GM06990 (cell line): ENCODE results near the gene GPR39.

Experiments used
- DNase-seq: peaks from one replicate; pipeline ENCODE4 v3.0.0-alpha.2; 2011; ENCODE audit not compliant: insufficient read length; ENCODE audit errors: extremely low read depth
- H3K27me3 ChIP-seq: replicated peaks from 2 replicates; pipeline ENCODE4 v1.6.0; 2011; ENCODE audit warnings: low read length; ENCODE audit not compliant: control insufficient read depth, insufficient read depth
- H3K36me3 ChIP-seq: 2 replicates; pipeline ENCODE4 v1.5.1; 2011; ENCODE audit warnings: low read length; ENCODE audit not compliant: control insufficient read depth, insufficient read depth
- H3K4me3 ChIP-seq: replicated peaks from 2 replicates; pipeline ENCODE4 v1.5.1; 2011; ENCODE audit warnings: low read depth, mild to moderate bottlenecking, control low read depth, low read length
- CTCF ChIP-seq: IDR thresholded peaks from 2 replicates; pipeline ENCODE4 v1.5.1; 2011; ENCODE audit warnings: low read length, control low read depth, mild to moderate bottlenecking, inconsistent platforms; ENCODE audit not compliant: insufficient read depth, poor library complexity, severe bottlenecking

GPR39 gene

GRCh38 chr2:132638313-132639040 lies 221.9 kb downstream of the GPR39 start:
- no peak for DNase-seq
- no peaks in the 10 kb centered on the region for H3K36me3 ChIP-seq
- TF ChIP-seq CTCF: no peak

GRCh38 chr2:132640116-132640515 lies 223.5 kb downstream of the GPR39 start:
- no peak for TF ChIP-seq CTCF
- no peak for DNase-seq

More at GRCh38 chr2:132638313-132639040, 221.9 kb downstream of the GPR39 start:
- Histone ChIP-seq H3K27me3 (no peaks in the 10 kb centered on the region), H3K4me3 (no peak overlapping the region)

GRCh38 chr2:132641819-132642218 lies 225.2 kb downstream of the GPR39 start:
- H3K27me3 ChIP-seq: no peaks in the 10 kb centered on the region; the same call in 1 of the 2 replicates
- H3K4me3 ChIP-seq: no peak overlapping the region
- no peaks in the 10 kb centered on the region for H3K36me3 ChIP-seq
- TF ChIP-seq CTCF: no peak
- DNase-seq: no peak

More at GRCh38 chr2:132640116-132640515, 223.5 kb downstream of the GPR39 start:
- H3K4me3 ChIP-seq: no peak overlapping the region
- no peaks in the 10 kb centered on the region for H3K36me3 ChIP-seq
- no peaks in the 10 kb centered on the region for H3K27me3 ChIP-seq

GRCh38 chr2:132642415-132642814 lies 225.8 kb downstream of the GPR39 start:
- Histone ChIP-seq H3K36me3 (no peaks in the 10 kb centered on the region), H3K4me3 (no peak overlapping the region), H3K27me3 (no peaks in the 10 kb centered on the region; the same call in 1 of the 2 replicates)
- TF ChIP-seq CTCF: no peak
- DNase-seq: no peak

- TF ChIP-seq CTCF: no peak
- Histone ChIP-seq H3K27me3 (no peaks in the 10 kb centered on the region; the same call in 1 of the 2 replicates), H3K4me3 (no peak overlapping the region), H3K36me3 (no peaks in the 10 kb centered on the region)
- no peak for DNase-seq
These were observed 228.6 kb downstream of the GPR39 start for GRCh38 chr2:132645176-132645575.
